SW 1271 (cell line): Measurements from ENCODE around the gene PIK3IP1.
"Not testable (repeated sequence)": the region's sequence is repeated elsewhere in the genome, so short reads cannot be mapped to it uniquely, and the experiment has no call there.

Experiments used
- DNase-seq, 2 experiments: peaks; one replicate each; lab custom pipeline; 2025; lab: John Stamatoyannopoulos, UW

The PIK3IP1 gene

DNA sequence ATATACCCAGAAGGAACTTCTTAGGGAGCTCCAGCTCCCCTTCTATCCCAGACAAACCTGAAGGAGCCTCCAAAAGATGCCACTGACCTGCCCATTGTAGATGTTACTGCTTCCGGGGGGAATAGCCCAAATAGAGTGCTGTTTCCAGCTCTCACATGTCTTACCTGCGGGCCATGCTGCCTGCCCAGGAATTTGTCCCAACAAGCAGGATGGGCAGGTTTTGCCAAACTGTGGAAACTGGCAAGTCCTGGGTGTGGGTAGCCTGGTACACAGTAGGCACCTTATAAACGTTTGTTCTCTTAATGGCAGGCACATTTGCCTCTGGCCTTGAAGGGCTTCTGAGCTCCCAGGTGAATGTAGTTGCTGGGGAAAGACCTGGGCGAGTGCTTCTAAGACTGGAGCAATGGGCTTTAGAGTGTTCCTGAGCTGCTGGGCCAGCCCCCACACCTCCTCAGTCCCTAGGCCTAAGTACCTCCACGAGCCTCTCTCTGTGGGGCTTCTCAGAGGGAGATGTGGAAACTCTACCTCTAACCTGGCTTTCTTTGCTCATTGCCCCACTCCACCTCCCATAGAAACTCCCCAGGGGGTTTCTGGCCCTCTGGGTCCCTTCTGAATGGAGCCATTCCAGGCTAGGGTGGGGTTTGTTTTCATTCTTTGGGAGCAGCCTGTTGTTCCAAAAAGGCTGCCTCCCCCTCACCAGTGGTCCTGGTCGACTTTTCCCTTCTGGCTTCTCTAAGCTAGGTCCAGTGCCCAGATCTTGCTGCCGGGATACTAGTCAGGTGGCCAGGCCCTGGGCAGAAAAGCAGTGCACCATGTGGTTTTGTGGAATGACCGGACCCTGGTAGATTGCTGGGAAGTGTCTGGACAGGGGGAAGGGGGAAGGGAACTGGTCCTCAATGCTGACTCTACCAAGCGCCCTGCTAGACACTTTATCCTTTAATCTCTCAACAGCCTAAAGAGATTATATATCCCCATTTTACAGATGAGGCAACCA, 43.0 kb downstream of the PIK3IP1 start:
- DNase-seq, result no peak

DNA sequence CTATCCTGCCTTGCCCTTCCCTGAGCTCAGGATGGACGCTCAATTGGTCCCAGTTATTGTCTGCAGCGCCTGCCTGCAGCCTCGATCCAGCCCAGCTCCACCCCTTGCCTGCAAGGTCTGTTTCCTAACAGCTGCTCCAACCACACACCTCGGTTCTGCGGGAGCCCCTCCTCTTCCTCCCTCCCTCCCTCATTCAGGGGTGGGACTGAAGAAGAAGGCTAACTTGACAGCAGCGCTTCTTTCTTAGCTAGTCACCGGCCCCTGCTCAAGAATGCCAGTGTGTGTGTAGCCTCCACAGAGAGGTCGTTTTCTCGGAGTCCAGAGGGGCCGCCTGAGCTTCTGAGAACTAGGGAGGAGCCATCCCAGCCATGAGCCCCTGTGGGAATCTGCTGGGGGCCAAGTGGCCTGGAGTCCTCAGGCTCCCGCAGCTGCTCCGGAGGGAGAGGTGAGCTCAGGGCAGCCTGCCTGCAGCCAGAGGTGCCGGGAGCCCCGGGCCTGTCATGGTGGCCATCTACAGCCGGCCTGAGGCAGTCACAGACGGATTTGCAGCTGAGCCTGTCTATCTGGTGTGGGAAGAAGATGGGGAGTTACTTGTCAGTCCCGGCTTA, 44.0 kb downstream of the PIK3IP1 start:
- DNase-seq, result no peak

DNA sequence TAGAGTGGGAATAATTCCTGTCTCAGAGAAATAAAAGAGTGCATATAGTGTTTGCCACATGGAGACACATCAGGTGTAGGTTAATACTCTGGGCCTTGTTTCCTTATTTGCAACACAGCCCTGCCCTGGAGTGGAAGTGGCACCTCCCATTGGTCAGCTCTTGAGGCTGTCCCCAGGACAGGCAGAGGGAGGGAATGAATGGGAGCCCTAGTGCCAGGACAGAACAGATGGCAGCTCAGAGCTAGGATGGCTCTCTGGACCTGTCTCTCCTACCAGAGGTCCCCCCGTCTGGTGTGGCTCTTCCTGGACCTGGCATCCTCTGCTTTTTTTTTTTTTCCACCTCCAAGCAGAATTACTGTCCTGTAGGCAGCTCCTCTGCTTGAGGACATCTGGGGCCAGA, 44.6 kb downstream of the PIK3IP1 start:
- DNase-seq, result no peak

DNA sequence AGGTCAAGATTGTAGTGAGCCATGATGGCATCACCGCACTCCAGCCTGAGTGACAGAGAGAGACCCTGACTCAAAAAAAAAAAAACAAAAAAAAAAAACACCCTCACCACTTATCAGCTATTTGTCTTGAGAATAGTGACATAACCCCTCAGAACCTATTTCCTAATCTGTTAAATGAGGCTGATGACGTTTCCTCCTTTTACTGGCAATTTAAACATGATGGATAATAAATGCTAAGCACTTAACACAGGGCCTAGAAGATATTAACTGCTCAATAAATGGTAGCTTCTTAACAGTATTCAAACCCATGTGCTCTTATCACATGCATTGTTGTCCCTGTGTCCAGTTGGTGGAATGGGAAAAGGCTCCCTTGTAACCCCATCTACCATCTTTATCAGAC, 45.6 kb downstream of the PIK3IP1 start:
- no peak for DNase-seq

DNA sequence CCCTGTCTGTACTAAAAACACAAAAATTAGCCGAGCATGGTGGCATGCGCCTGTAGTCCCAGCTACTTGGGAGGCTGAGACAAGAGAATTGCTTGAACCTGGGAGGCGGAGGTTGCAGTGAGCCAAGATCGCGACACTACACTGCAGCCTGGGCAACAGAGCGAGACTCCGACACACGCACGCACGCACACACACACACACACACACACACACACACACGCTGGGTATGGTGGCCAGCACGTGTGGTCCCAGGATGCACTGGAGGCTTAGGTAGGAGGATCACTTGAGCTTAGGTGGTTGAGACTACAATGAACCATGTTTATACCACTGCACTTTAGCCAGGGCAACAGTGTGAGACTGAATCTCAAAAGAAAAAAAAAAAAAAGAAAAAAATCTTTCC, 46.3 kb downstream of the PIK3IP1 start:
- not testable (repeated sequence) for DNase-seq

DNA sequence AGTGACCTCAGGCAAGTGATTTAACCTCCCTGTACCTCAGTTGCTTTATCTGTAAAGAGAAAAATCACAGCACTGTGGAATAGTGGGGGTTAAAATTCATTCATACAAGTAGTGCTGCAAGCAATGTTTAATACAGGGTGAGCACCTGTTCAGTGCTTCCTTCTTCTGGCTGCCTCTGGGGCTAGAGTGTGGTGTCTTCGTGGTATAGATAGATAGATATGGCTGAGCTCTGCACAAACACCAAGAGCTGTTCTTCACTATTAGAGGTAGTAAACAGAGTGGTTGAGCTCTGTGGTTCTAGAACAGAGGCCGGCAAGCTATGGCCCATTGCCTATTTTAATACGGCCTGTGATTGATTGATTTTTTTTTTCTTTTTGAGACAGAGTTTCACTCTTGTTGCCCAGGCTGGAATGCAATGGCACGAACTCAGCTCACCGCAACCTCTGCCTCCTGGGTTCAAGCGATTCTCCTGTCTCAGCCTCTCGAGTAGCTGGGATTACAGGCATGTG, 47.3 kb downstream of the PIK3IP1 start:
- DNase-seq, result no peak

DNA sequence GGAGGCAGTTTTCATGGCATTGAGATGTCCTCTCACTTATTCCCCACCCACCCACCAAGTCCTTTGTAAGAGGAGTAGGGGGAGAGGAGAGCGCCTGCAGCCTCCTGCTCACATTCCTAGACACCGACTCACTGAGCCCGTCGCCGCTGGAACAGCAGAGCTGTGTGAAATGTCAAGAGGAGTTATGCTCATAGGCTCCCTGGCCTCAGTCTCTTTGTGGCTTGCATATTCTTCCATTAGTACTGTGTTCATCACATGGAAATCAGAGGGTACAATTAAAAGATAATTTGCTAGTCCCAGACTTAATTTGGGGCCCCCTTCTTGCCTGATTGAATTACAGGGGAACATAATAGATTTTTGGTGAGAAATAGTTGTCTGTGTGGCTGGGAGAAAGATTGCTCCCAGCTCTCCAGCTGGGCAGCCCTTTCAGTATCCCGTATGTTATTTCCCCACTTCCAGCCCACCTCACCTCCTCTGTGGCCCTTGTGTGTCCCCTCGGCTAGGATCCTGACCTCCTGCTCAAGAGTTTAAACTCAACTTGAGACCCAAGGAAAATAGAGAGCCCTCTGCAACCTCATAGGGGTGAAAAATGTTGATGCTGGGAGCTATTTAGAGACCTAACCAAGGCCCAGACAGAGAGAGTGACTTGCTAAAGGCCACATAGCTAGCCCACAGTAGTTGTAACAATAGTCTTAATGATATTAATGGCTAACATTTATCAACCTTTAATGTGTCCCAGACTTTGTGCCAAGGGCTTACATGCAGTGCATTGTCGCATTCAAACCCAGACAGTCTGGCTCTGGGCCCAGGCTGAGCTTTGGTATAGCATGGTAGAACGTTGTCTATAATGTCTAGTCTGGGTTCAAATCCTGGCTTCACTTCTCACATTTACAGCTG, 48.0 kb downstream of the PIK3IP1 start:
- peak in 1 of 2 experiments; percentile 29 for DNase-seq

DNA sequence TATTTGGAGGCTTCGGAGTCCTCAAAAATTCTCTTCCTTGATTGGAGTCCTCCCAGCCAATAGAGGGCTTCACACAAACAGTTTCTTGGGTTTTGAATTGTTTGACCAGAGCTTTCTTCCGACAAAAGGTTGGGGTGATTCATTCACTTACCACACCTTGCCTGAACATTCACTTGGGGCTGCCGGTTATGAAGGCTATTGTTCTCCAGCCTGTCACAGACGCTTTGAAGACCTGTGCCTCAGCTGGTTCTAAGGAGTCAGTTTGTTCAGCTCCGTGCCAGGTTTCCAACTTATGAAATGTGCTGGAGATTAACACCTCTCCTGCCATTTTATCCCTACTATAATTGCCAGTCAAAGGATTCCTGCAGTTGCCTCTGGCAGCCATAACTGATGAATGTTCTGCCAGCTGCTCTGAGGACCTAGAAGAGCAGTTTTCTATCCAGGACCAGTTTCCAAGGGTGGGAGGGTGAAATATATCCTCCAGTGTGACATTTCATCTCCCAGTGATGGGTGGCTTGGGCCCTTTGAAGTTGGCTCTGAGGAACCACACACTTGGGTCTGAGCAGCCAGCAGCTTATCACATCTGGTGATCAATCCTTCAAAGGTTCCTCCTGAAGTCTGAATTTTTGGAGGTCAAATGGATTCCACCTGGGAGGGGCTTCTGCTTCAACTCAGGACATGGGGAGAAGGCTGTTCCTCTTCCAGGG, 48.8 kb downstream of the PIK3IP1 start:
- DNase-seq, result no peak

DNA sequence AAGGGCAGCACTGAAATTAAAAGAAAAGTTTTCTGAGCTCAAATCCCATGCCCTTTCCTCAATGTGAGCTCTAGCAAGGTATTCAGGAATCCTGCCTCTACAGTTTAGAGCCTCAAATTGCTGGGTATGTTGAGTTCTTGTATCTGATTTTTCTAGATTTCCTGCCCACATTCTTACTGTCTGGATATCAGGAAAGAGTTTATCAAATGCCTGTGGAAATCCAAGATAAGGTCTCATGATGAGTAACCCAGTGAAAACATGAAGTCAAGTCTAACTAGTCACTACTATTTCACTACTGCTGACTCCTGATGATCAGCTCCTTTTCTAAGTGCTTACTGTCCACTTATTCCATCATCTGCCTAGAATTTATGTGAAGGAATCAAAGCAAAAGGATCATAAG, 50.4 kb downstream of the PIK3IP1 start:
- DNase-seq, result peak in 1 of 2 experiments; percentile 12

DNA sequence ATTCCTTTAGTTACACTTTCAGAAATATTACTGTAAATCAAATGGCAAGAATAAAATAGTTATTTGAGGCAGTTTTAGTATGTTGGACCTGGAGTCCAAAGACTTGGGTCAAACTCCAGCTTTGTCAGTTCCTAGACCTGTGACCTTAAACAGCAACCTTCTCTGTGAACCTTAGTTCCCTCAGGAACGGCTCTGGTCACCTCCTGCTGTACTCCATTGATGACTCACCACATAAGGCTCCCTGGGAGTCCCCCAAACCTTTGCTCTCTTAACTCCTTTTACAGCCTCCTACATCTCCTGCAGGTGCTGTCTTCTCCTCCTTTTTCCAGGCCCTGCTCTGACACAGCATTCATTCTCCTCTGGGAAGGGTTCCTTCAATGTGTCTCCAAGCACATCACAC, 51.1 kb downstream of the PIK3IP1 start:
- DNase-seq, result peak in 1 of 2 experiments; percentile 14

DNA sequence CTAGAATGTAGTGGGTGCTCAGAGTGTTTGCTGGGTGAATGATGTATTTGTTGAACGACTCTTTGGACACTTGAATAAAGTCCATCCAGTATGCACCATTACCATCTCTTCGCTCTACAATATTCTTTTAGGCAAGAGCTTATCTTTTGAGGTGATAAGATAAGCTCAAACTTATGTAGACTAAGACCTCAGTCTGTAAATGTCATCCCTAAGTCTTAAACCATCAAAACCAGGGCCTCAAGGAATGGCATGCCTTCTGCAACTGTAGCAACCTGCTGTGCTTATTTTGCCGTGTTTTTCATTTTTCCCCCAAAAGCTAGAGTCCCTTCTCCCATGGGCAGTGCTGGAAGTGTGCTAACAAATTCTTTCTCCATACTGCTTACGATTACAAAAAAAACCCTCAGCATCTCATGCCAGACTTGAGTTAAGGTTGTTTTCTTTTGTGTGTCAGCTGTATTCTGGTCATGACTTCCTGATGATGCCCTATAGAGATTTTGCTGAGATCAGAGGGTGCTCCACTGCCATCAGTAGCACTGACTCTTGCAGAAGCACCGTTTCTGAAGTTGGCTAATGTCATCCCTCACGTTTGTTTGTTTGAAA, 52.4 kb downstream of the PIK3IP1 start:
- no peak for DNase-seq

DNA sequence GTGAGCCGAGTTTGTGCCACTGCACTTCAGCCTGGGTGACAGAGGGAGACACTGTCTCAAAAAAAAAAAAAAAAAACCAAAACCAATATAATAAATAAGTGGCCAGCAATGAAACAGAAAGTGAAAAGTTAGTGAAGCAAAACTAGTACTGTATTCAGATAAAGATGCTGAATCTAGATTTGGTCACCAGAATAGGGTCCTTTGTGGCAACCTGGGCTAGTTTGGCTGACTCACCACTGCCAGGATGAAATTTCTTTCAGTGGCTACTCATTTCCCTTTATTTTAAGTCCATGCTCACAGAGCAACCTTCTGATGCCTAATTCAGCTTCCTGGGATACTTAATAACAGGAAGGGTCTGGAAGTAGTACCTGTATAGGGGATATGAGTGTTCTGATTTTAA, 54.2 kb downstream of the PIK3IP1 start:
- DNase-seq, result no peak

DNA sequence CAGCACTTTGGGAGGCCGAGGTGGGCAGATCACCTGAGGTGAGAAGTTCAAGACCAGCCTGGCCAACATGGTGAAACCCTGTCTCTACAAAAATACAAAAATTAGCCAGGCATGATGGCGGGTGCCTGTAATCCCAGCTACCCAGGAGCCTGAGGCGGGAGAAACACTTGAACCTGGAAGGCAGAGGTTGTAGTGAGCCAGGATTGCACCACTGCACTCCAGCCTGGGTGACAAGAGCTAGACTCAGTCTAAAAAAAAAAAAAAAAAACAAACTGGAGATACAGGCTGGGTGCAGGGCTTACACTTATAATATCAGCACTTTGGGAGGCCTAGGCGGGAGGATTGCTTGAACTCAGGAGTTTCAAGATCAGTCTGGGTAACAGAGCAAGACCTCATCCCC, 56.2 kb downstream of the PIK3IP1 start:
- DNase-seq, result not testable (repeated sequence)

DNA sequence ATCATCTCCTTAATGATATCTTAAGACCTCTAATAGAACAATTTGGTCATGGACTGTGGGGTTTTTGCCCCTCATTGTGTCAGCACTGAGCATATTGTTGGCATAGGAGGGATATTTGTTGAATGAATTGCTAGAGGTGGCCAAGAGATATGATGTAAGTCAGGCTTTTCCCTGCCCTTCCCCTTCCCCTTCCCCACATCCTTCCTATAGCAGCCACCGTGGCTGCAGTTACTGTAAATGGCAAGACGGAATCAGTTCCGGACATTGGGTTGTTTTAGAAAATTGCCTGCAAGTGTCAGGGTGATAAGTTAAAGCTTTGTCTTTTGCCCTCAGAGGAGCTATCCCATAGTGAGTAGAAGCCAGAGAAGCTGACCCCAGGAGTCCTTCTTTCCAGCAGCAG, 57.2 kb downstream of the PIK3IP1 start:
- DNase-seq, result no peak

DNA sequence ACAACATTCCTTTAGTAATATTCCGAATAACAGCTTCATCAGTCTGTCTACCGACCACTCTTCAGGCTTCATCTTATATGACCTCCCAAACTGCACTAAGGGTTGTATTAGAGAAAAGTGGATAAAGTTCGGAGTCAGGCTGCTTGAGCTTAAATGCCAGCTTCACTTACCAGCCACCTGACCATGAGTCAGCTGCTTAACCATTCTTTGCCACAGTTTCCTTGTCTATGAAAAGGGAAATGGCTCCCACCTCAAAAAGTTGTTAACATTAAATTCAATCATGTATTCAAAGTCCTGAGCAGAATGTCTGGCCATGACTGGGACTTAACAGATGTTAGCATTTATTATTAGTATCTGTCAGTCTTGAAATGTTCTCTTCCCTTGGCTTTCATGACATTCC, 59.3 kb downstream of the PIK3IP1 start:
- DNase-seq, result no peak
